SK-N-SH (cell line): Measurements from ENCODE around the gene PFAS. TPM values are rescaled to one million over a fixed set of nuclear protein-coding genes. Genes with fewer than 3 reads are reported as not detected.

Experiments used
- CTCF ChIA-PET: fragments of 300-600, 350-600 bp; formaldehyde crosslinking; extraction: SDS; loops from one replicate; lab custom pipeline; 2021; lab: Yijun Ruan, JAX
- POLR2A ChIA-PET: fragments of 350-600 bp; sonication (Branson Sonifier 250); formaldehyde crosslinking; extraction: SDS; loops from one replicate; lab custom pipeline; 2020; ENCODE audit warnings: antibody characterized with exemption, inconsistent platforms; lab: Yijun Ruan, JAX
- DNase-seq: peaks from one replicate; pipeline ENCODE4 v3.0.0; 2012
- H2AFZ ChIP-seq: fragments of 200-600 bp; sonication (generic); 2 replicates; pipeline ENCODE4 v1.8.1; 2016; ENCODE audit warnings: antibody characterized with exemption, mild to moderate bottlenecking, low read depth
- H3F3A ChIP-seq: fragments of 200-600 bp; sonication (generic); replicated peaks from 2 replicates; pipeline ENCODE3; 2016; ENCODE audit warnings: antibody characterized with exemption, mild to moderate bottlenecking; ENCODE audit not compliant: insufficient read depth
- H3K27ac ChIP-seq, 2 experiments: fragments of 200-500 bp in 1 of 2; fragments of 200-600 bp in 1 of 2; sonication (Bioruptor generic) in 1 of 2; sonication (generic), shearing (Covaris generic) in 1 of 2; 2 replicates each; pipeline versions ENCODE4 v1.5.1 to v1.6.1; 2014 to 2016; ENCODE audit warnings: low read depth in 2 of 2, inconsistent platforms in 1 of 2, low read length in 1 of 2, mild to moderate bottlenecking in 1 of 2, mixed read lengths in 1 of 2
- H3K27me3 ChIP-seq: fragments of 200-600 bp; sonication (generic), shearing (Covaris generic); 2 replicates; pipeline ENCODE4 v1.6.1; 2016; ENCODE audit warnings: mixed run types; ENCODE audit not compliant: insufficient read depth
- H3K36me3 ChIP-seq, 2 experiments: fragments of 200-500 bp in 1 of 2; fragments of 200-600 bp in 1 of 2; sonication (Bioruptor generic) in 1 of 2; sonication (generic) in 1 of 2; replicated peaks in 1 of 2; 2 replicates each; pipeline versions ENCODE3 to v1.5.1; 2014 to 2016; ENCODE audit warnings: low read length in 1 of 2, mild to moderate bottlenecking in 1 of 2; ENCODE audit not compliant: insufficient read depth in 2 of 2, control insufficient read depth in 1 of 2
- H3K4me1 ChIP-seq, 2 experiments: fragments of 200-500 bp in 1 of 2; fragments of 200-600 bp in 1 of 2; sonication (Bioruptor generic) in 1 of 2; sonication (generic), shearing (Covaris generic) in 1 of 2; 2 replicates each; pipeline versions ENCODE4 v1.5.1 to v1.6.1; 2014 to 2016; ENCODE audit warnings: low read depth in 1 of 2, low read length in 1 of 2, mixed run types in 1 of 2; ENCODE audit not compliant: insufficient read depth in 2 of 2, control insufficient read depth in 1 of 2
- H3K4me2 ChIP-seq: fragments of 200-600 bp; sonication (generic), shearing (Covaris generic); 2 replicates; pipeline ENCODE4 v1.6.1; 2017; ENCODE audit warnings: mixed run types
- H3K4me3 ChIP-seq, 2 experiments: fragments of 200-500 bp in 1 of 2; fragments of 200-600 bp in 1 of 2; sonication (Bioruptor generic) in 1 of 2; sonication (generic), shearing (Covaris generic) in 1 of 2; 2 replicates each; pipeline versions ENCODE4 v1.5.1 to v1.8.1; 2014 to 2016; ENCODE audit warnings: low read depth in 2 of 2, inconsistent platforms in 1 of 2, low read length in 1 of 2, mild to moderate bottlenecking in 1 of 2, mixed read lengths in 1 of 2, moderate library complexity in 1 of 2
- H3K79me2 ChIP-seq: fragments of 200-600 bp; sonication (generic); 2 replicates; pipeline ENCODE4 v1.8.1; 2017; ENCODE audit warnings: mild to moderate bottlenecking; ENCODE audit not compliant: insufficient read depth
- H3K9ac ChIP-seq: fragments of 200-600 bp; sonication (generic); 2 replicates; pipeline ENCODE4 v1.6.1; 2017; ENCODE audit warnings: mixed run types
- H3K9me2 ChIP-seq: fragments of 200-600 bp; sonication (generic); 2 replicates; pipeline ENCODE4 v1.6.1; 2017; ENCODE audit warnings: mixed run types
- H3K9me3 ChIP-seq: fragments of 200-600 bp; sonication (generic); 2 replicates; pipeline ENCODE4 v1.6.1; 2017; ENCODE audit warnings: mixed run types, mild to moderate bottlenecking, moderate library complexity
- H4K20me1 ChIP-seq: fragments of 200-600 bp; sonication (generic); 2 replicates; pipeline ENCODE4 v1.6.1; 2017; ENCODE audit warnings: mild to moderate bottlenecking, mixed run types; ENCODE audit not compliant: insufficient read depth
- CHD2 ChIP-seq: fragments of 150-350 bp; IDR thresholded peaks from 2 replicates; pipeline ENCODE4 v1.6.1; 2018; ENCODE audit warnings: low read length; ENCODE audit not compliant: partially characterized antibody
- ELF1 ChIP-seq: IDR thresholded peaks from 2 replicates; pipeline ENCODE4 v1.4.0; 2012
- EP300 ChIP-seq, 2 experiments: IDR thresholded peaks; 2 replicates each; pipeline versions ENCODE4 v1.4.0 to v1.6.1; 2012; ENCODE audit warnings: borderline replicate concordance in 1 of 2, low read depth in 1 of 2, low read length in 1 of 2
- GABPA ChIP-seq: IDR thresholded peaks from 2 replicates; pipeline ENCODE4 v1.4.0; 2012; ENCODE audit warnings: low read depth, mild to moderate bottlenecking
- MXI1 ChIP-seq: IDR thresholded peaks from 2 replicates; pipeline ENCODE4 v1.6.1; 2012; ENCODE audit warnings: mild to moderate bottlenecking, low read depth, low read length, improper control_type of control experiment
- NFIC ChIP-seq: IDR thresholded peaks from 2 replicates; pipeline ENCODE4 v1.4.0; 2012; ENCODE audit warnings: borderline replicate concordance
- RCOR1 ChIP-seq: fragments of 150-350 bp; IDR thresholded peaks from 2 replicates; pipeline ENCODE4 v1.6.1; 2017; ENCODE audit warnings: antibody characterized with exemption, low read length
- TCF12 ChIP-seq: IDR thresholded peaks from 2 replicates; pipeline ENCODE4 v1.4.0; 2012
- whole genome bisulfite sequencing: methylation state at CpG from one replicate; pipeline ENCODE4 v1.1.6; 2017; ENCODE audit warnings: low lambda C conversion rate; 5-methylcytosine and 5-hydroxymethylcytosine counted together
- polyA plus RNA-seq, 3 experiments: library from polyadenylated mRNA; depleted of rRNA; stranded (reverse); fragments of >200 nt; gene quantifications; 2 replicates each; pipeline ENCODE4 v1.2.3, GENCODE V29; 2012
- TF ChIP-seq, protein P1 (sequence below): IDR thresholded peaks from 2 replicates; pipeline ENCODE4 v1.4.0; 2012; ENCODE audit warnings: low read depth
- TF ChIP-seq, protein P2 (sequence below): IDR thresholded peaks from 2 replicates; pipeline ENCODE4 v1.4.0; 2012; ENCODE audit warnings: low read depth, borderline replicate concordance

The PFAS gene
- polyA plus RNA-seq, 1 of the 3 experiments (the other 2 are of a cell fraction): 22.4 TPM

DNA sequence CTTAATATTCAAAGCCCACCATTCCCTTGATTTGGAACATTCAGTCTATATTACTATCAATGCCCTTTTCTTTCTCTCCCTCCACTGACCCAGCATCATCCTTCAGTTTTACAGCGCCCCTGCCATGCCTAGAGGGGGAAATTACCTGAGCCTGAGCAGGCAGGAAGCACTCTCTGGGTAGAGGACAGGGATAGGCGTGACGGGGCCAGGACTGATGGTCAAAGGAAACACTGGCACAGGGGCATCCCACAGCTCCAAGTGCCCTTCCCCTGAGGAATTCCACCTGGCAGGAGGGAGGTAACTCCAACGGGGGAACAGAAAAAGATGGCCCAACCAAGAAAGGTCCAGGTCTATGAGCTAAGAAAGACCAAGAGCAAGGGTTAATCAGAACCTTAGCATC lies 11.2 kb upstream of the PFAS start:
- Histone ChIP-seq H3K27me3 (no peaks in the 10 kb centered on the region), H4K20me1 (no peaks in the 10 kb centered on the region), H3K9me2 (no peaks in the 10 kb centered on the region), H3K36me3 (peaks cover 0 to 31% of the 10 kb centered on the region in 2 experiments), H2AFZ (no peak overlapping the region), H3K9ac (no peak overlapping the region), H3K79me2 (peaks cover under 1% of the 10 kb centered on the region; the same call in 1 of the 2 replicates), H3K4me3 (no peak overlapping the region), H3F3A (no peaks in the 10 kb centered on the region), H3K9me3 (no peaks in the 10 kb centered on the region), H3K27ac (no peak overlapping the region), H3K4me2 (no peak overlapping the region), H3K4me1 (no peaks in the 10 kb centered on the region)
- WGBS: 87% methylated on average over 4 of the region's 4 CpGs
- no peak for DNase-seq
- ChIA-PET POLR2A (interaction anchor here (1.1 to 1.3 kb wide), 3 partner anchors 10 to 28 kb away, joined by 3 read pairs; no protein-coding TSS in a partner anchor), CTCF (interaction anchor here (0.6 to 2.1 kb wide), 6 partner anchors 9 to 164 kb away, joined by 3 to 7 read pairs (median 3); partner anchors contain the start of gene CTC1)
- TF ChIP-seq ELF1 (no peak), MXI1 (no peak), NFIC (no peak)

DNA sequence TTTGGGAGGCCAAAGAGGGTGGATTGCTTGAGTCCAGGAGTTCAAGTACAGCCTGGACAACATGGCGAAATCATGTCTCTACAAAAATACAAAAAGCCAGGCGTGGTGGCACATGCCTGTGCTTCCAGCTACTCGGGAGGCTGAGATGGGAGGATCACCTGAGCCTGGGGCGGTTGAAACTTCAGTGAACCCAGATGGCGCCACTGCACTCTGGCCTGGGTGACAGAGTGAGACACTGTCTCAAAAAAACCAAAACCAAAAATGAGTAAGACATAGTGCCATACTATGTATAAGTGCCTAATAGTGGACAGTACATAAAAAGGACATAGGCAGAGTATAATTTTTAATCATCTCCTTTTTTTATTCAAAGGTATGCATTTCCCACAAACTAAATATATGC lies 5.3 kb upstream of the PFAS start:
- no peak overlapping the region for H2AFZ ChIP-seq
- no peaks in the 10 kb centered on the region for H3K27me3 ChIP-seq
- ChIA-PET POLR2A (interaction anchor here (1.4 kb wide), 1 partner anchor 52 kb away, joined by 3 read pairs; no protein-coding TSS in a partner anchor), CTCF (interaction anchor here (0.9 to 1.6 kb wide), 3 partner anchors 35 to 57 kb away, joined by 3 to 5 read pairs (median 3); no protein-coding TSS in a partner anchor)
- H3K27ac ChIP-seq: no peak overlapping the region
- H3K4me1 ChIP-seq: no peaks in the 10 kb centered on the region; a peak in 1 of 4 replicates
- peaks cover 27% of the 10 kb centered on the region for H3F3A ChIP-seq
- TF ChIP-seq EP300 (IDR thresholded peaks at IDR 0.05; ENCODE audit: borderline replicate concordance in 1 of 2, low read depth in 1 of 2, low read length in 1 of 2): no peak
- TF ChIP-seq RCOR1: no peak
- TF ChIP-seq GABPA: no peak
- TF ChIP-seq, protein P1, sequence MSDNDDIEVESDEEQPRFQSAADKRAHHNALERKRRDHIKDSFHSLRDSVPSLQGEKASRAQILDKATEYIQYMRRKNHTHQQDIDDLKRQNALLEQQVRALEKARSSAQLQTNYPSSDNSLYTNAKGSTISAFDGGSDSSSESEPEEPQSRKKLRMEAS: no peak
- TF ChIP-seq MXI1: no peak
- TF ChIP-seq CHD2: no peak
- TF ChIP-seq, protein P2, sequence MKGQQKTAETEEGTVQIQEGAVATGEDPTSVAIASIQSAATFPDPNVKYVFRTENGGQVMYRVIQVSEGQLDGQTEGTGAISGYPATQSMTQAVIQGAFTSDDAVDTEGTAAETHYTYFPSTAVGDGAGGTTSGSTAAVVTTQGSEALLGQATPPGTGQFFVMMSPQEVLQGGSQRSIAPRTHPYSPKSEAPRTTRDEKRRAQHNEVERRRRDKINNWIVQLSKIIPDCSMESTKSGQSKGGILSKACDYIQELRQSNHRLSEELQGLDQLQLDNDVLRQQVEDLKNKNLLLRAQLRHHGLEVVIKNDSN: no peak
- peaks cover 28% of the 10 kb centered on the region for H3K79me2 ChIP-seq
- H3K9ac ChIP-seq: no peak overlapping the region
- no peak overlapping the region for H3K4me2 ChIP-seq
- H3K9me3 ChIP-seq: no peaks in the 10 kb centered on the region
- H3K4me3 ChIP-seq: no peak overlapping the region
- no peaks in the 10 kb centered on the region for H3K9me2 ChIP-seq
- 97% methylated on average over 5 of the region's 5 CpGs for WGBS
- no peaks in the 10 kb centered on the region for H4K20me1 ChIP-seq
- DNase-seq: no peak
- H3K36me3 ChIP-seq: peaks cover 0 to 6% of the 10 kb centered on the region in 2 experiments

DNA sequence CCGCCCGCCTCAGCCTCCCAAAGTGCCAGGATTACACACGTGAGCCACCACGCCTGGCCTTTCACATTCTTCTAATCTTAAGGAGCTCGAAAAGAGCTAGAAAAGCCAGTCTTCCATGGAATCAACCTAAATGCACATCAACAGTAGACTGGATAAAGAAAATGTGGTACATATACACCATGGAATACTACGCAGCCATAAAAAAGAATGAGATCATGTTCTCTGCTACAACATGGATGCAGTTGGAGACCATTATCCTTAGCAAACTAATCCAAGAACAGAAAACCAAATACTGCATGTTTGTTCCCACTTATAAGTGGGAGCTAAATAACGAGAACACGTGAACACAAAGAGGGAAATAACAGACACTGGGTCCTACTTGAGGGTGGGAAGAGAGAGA lies 4.3 kb upstream of the PFAS start:
- Histone ChIP-seq H3K4me1 (no peaks in the 10 kb centered on the region; a peak in 2 of 4 replicates), H4K20me1 (no peaks in the 10 kb centered on the region), H3K4me2 (no peak overlapping the region), H3K9ac (no peak overlapping the region), H3K36me3 (peaks cover 0 to 6% of the 10 kb centered on the region in 2 experiments), H3F3A (peaks cover 28% of the 10 kb centered on the region), H3K27ac (no peak overlapping the region), H3K27me3 (no peaks in the 10 kb centered on the region)
- CTCF ChIA-PET: interaction anchor here (0.9 to 1.6 kb wide), 2 partner anchors 37 to 56 kb away, joined by 3 to 5 read pairs; no protein-coding TSS in a partner anchor
- TF ChIP-seq TCF12: no peak
- no peak for TF ChIP-seq EP300 (IDR thresholded peaks at IDR 0.05; ENCODE audit: borderline replicate concordance in 1 of 2, low read depth in 1 of 2, low read length in 1 of 2)
- TF ChIP-seq CHD2: no peak
- no peak for TF ChIP-seq GABPA
- TF ChIP-seq, all 33 proteins: peak for 0
- peaks cover 35% of the 10 kb centered on the region for H3K79me2 ChIP-seq
- H3K9me3 ChIP-seq: no peaks in the 10 kb centered on the region
- 96% methylated on average over 8 of the region's 8 CpGs for WGBS
- H3K4me3 ChIP-seq: no peak overlapping the region
- no peak for DNase-seq
- H2AFZ ChIP-seq: no peak overlapping the region
- POLR2A ChIA-PET: interaction anchor here (1.4 kb wide), 1 partner anchor 53 kb away, joined by 3 read pairs; no protein-coding TSS in a partner anchor
- no peaks in the 10 kb centered on the region for H3K9me2 ChIP-seq
